DMS153 (cell line): ENCODE results near the gene TTLL9.
"Not testable (repeated sequence)": the region's sequence is repeated elsewhere in the genome, so short reads cannot be mapped to it uniquely, and the experiment has no call there.

Source experiments
- DNase-seq: peaks from one replicate; lab custom pipeline; 2025; lab: John Stamatoyannopoulos, UW

Gene TTLL9

GRCh38 chr20:31869942-31870725, at the start of gene TTLL9, which contains the start of gene DUSP15:
Gene TTLL9 (plus strand): TSS chr20:31870634. CDS start chr20:31871127, 493 bp downstream.
Gene DUSP15 (minus strand): TSS chr20:31870527. CDS start chr20:31870337, 190 bp downstream.
- DNase-seq = no peak

GRCh38 chr20:31821427-31821826, 49.0 kb upstream of the TTLL9 start:
- no peak for DNase-seq

GRCh38 chr20:31822421-31823330, 47.8 kb upstream of the TTLL9 start:
- peak; percentile 73 for DNase-seq

GRCh38 chr20:31823360-31824124, 46.9 kb upstream of the TTLL9 start:
- no peak for DNase-seq

- DNase-seq = no peak
Measured at GRCh38 chr20:31824125-31824485, 46.3 kb upstream of the TTLL9 start.

- peak; percentile 47 for DNase-seq
Measured at GRCh38 chr20:31824554-31825313, 45.7 kb upstream of the TTLL9 start.

GRCh38 chr20:31826074-31826473, 44.4 kb upstream of the TTLL9 start:
- DNase-seq = no peak

GRCh38 chr20:31827059-31827458, 43.4 kb upstream of the TTLL9 start:
- no peak for DNase-seq

- DNase-seq = not testable (repeated sequence)
Measured at GRCh38 chr20:31828016-31828415, 42.4 kb upstream of the TTLL9 start.

- no peak for DNase-seq
Measured at GRCh38 chr20:31829731-31830130, 40.7 kb upstream of the TTLL9 start.

- no peak for DNase-seq
Measured at GRCh38 chr20:31830406-31830981, 39.9 kb upstream of the TTLL9 start.

GRCh38 chr20:31831211-31831610, 39.2 kb upstream of the TTLL9 start:
- no peak for DNase-seq

- DNase-seq = no peak
Measured at GRCh38 chr20:31831771-31832306, 38.6 kb upstream of the TTLL9 start.

GRCh38 chr20:31833130-31833930, 37.1 kb upstream of the TTLL9 start:
- no peak for DNase-seq

GRCh38 chr20:31833931-31834521, 36.4 kb upstream of the TTLL9 start:
- DNase-seq = no peak

- no peak for DNase-seq
Measured at GRCh38 chr20:31835554-31835953, 34.9 kb upstream of the TTLL9 start.

GRCh38 chr20:31835977-31836852, 34.2 kb upstream of the TTLL9 start:
- peak; percentile 35 for DNase-seq

GRCh38 chr20:31836853-31837608, 33.4 kb upstream of the TTLL9 start:
- no peak for DNase-seq
